Endothelial cell of umbilical vein (primary cell): ENCODE results near the gene TAGLN2. TPM values are rescaled to one million over a fixed set of nuclear protein-coding genes. Genes with fewer than 3 reads are reported as not detected.
A peak's percentile ranks its signal among the peaks of the same experiment; 100 is the strongest.

Source experiments
- BruUV-seq: library from RNA; stranded (reverse); fragments of 400-500 nt; replicated peaks from 2 replicates; lab custom pipeline; 2021; lab: Mats Ljungman, UMichigan
- CTCF ChIA-PET: fragments of 300-600, 350-600 bp; sonication (Branson Sonifier 250); formaldehyde crosslinking; loops from one replicate; lab custom pipeline; 2021; ENCODE audit warnings: antibody characterized with exemption, inconsistent platforms; lab: Charles Lee
- POLR2A ChIA-PET: fragments of 300-600, 350-600 bp; sonication (Branson Sonifier 250); formaldehyde crosslinking; loops from one replicate; lab custom pipeline; 2021; ENCODE audit warnings: antibody characterized with exemption, inconsistent platforms; lab: Charles Lee
- DNase-seq: peaks from one replicate; pipeline ENCODE4 v3.0.0-alpha.2; 2011; ENCODE audit warnings: low read depth, low spot score
- FAIRE-seq: peaks from 2 replicates; lab custom pipeline; 2011; peaks lifted over from hg19 to GRCh38; lab: Jason Lieb, UNC
- H2AFZ ChIP-seq: 2 replicates; pipeline ENCODE4 v1.6.0; 2012; ENCODE audit warnings: low read depth, low read length, control low read depth, inconsistent platforms
- H3K27ac ChIP-seq: 2 replicates; pipeline ENCODE4 v1.5.1; 2011; ENCODE audit warnings: low read depth, mild to moderate bottlenecking, control low read depth, low read length, moderate library complexity; ENCODE audit not compliant: insufficient read depth
- H3K27me3 ChIP-seq, 2 experiments: 2 replicates each; pipeline versions ENCODE4 v1.6.0 to v1.6.1; 2011; ENCODE audit warnings: low read length in 2 of 2, mixed read lengths in 1 of 2; ENCODE audit not compliant: control insufficient read depth in 2 of 2, insufficient read depth in 2 of 2
- H3K36me3 ChIP-seq, 2 experiments: 2 replicates in 1 of 2; 3 replicates in 1 of 2; pipeline ENCODE4 v1.5.1; 2011; ENCODE audit warnings: low read length in 2 of 2, mild to moderate bottlenecking in 1 of 2, moderate library complexity in 1 of 2; ENCODE audit not compliant: control insufficient read depth in 2 of 2, insufficient read depth in 2 of 2; ENCODE audit errors: extremely low read depth in 1 of 2
- H3K4me1 ChIP-seq: 3 replicates; pipeline ENCODE4 v1.5.1; 2011; ENCODE audit warnings: mild to moderate bottlenecking, low read length; ENCODE audit not compliant: control insufficient read depth, insufficient read depth; ENCODE audit errors: extremely low read depth
- H3K4me2 ChIP-seq: 2 replicates; pipeline ENCODE4 v1.6.1; 2011; ENCODE audit warnings: low read length, control low read depth, mixed read lengths; ENCODE audit not compliant: insufficient read depth
- H3K4me3 ChIP-seq, 3 experiments: fragments of 200-600 bp in 1 of 3; sonication (generic), shearing (Covaris generic) in 1 of 3; replicated peaks in 1 of 3; 2 replicates each; pipeline ENCODE4 v1.5.1; 2011 to 2016; ENCODE audit warnings: control low read depth in 3 of 3, low read length in 3 of 3, mild to moderate bottlenecking in 2 of 3, inconsistent platforms in 1 of 3, low read depth in 1 of 3, moderate library complexity in 1 of 3; ENCODE audit not compliant: insufficient read depth in 1 of 3
- H3K79me2 ChIP-seq: 2 replicates; pipeline ENCODE4 v1.6.0; 2012; ENCODE audit warnings: low read length, inconsistent platforms; ENCODE audit not compliant: control insufficient read depth, insufficient read depth
- H3K9ac ChIP-seq: replicated peaks from 2 replicates; pipeline ENCODE3; 2011; ENCODE audit warnings: low read length, control low read depth; ENCODE audit not compliant: insufficient read depth; ENCODE audit errors: extremely low read depth
- H3K9me1 ChIP-seq: replicated peaks from 3 replicates; pipeline ENCODE4 v1.6.0; 2011; ENCODE audit warnings: mild to moderate bottlenecking, low read length; ENCODE audit not compliant: control insufficient read depth, insufficient read depth; ENCODE audit errors: extremely low read depth
- H3K9me3 ChIP-seq: replicated peaks from 2 replicates; pipeline ENCODE4 v1.5.1; 2012; ENCODE audit warnings: low read length, inconsistent platforms; ENCODE audit not compliant: control insufficient read depth, insufficient read depth
- H4K20me1 ChIP-seq: replicated peaks from 2 replicates; pipeline ENCODE3; 2011; ENCODE audit warnings: mild to moderate bottlenecking, low read length; ENCODE audit not compliant: control insufficient read depth, insufficient read depth; ENCODE audit errors: extremely low read depth
- EZH2 ChIP-seq: IDR thresholded peaks from 2 replicates; pipeline ENCODE4 v1.6.1; 2012; ENCODE audit warnings: borderline replicate concordance, low read depth, mild to moderate bottlenecking, moderate library complexity, low read length, inconsistent platforms; ENCODE audit not compliant: severe bottlenecking
- FOS ChIP-seq: IDR thresholded peaks from 2 replicates; pipeline ENCODE4 v1.6.1; 2011; ENCODE audit warnings: mild to moderate bottlenecking, low read length, moderate library complexity, borderline replicate concordance; ENCODE audit not compliant: insufficient read depth
- GATA2 ChIP-seq: IDR thresholded peaks from 2 replicates; pipeline ENCODE4 v1.7.0; 2011; ENCODE audit warnings: low read depth, mild to moderate bottlenecking, moderate library complexity, mixed read lengths, low read length; ENCODE audit not compliant: insufficient read length, insufficient read depth
- JUN ChIP-seq: IDR thresholded peaks from 2 replicates; pipeline ENCODE4 v1.6.1; 2011; ENCODE audit warnings: borderline replicate concordance, low read depth; ENCODE audit not compliant: insufficient read length, insufficient read depth
- MYC ChIP-seq: IDR thresholded peaks from one replicate; pipeline ENCODE4 v1.6.1; 2011; ENCODE audit warnings: mild to moderate bottlenecking, low read depth, low read length
- POLR2A ChIP-seq: IDR thresholded peaks from 2 replicates; pipeline ENCODE4 v1.6.1; 2012; ENCODE audit warnings: low read depth, mild to moderate bottlenecking, control low read depth, low read length
- POLR2AphosphoS5 ChIP-seq: IDR thresholded peaks from 2 replicates; pipeline ENCODE4 v1.6.1; 2012; ENCODE audit warnings: low read depth, mild to moderate bottlenecking, control low read depth, low read length, moderate library complexity; ENCODE audit not compliant: insufficient read depth
- dilution Hi-C: fragments of 300-500 bp; cut with MboI; formaldehyde crosslinking; loops from one replicate; pipeline ENCODE4 v1.15.0; 2019; ENCODE audit warnings: low sequenced_read_pairs; ENCODE audit not compliant: extremely low pct_ligation_motif_present
- intact Hi-C: fragments of 100-400 bp; cut with micrococcal nuclease; formaldehyde crosslinking; loops from one replicate; pipeline ENCODE4 v1.10.0; 2022
- polyA plus RNA-seq, 4 experiments: library from polyadenylated mRNA; depleted of rRNA in 3 of 4; stranded (reverse) in 3 of 4; unstranded in 1 of 4; fragments of >200 nt; gene quantifications; 2 replicates each; pipeline versions ENCODE4 v1.2.1 to v1.2.3, GENCODE V29; 2011 to 2012; ENCODE audit warnings: missing spikeins in 1 of 4
- total RNA-seq: library from RNA; stranded (reverse); gene quantifications from 2 replicates; pipeline ENCODE4 v1.2.3, GENCODE V29; 2021
- TF ChIP-seq, protein P1 (sequence below): IDR thresholded peaks from 2 replicates; pipeline ENCODE4 v1.6.1; 2011; ENCODE audit not compliant: insufficient read depth, insufficient read length

TAGLN2 gene
- total and polyA plus RNA-seq, 2 donors (not counting 3 experiments of a cell fraction or from before 2014, with no cell fraction given) = 646 to 1,279 TPM

DNA sequence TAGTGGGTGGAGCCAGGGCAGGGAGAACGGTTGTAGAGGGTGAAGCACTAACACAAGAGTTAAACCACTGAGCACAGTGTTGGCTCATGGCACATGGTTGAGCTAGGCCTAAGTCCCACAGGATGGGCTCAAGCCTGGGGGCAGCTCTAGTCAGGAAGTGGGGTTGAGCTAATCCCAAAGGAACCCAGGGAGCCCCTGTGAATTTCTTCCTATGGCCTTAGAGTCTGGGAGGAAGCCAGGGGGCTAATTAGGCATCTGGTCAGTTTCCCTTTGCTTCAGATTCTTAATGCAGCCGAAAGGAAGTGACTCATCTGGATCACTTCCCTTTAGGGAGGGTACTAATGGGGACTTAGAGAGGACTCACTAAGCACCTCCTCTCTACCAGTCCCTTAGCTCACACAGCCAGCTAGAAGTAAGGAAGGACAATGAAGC lies 35.5 kb downstream of the TAGLN2 start:
- H3K79me2 ChIP-seq = no peaks in the 10 kb centered on the region
- no peaks in the 10 kb centered on the region for H3K36me3 ChIP-seq
- peak; percentile 50 for TF ChIP-seq GATA2
- TF ChIP-seq JUN = peak; percentile 96
- no peak for TF ChIP-seq EZH2
- peak; percentile 98 for TF ChIP-seq FOS
- TF ChIP-seq, protein P1, sequence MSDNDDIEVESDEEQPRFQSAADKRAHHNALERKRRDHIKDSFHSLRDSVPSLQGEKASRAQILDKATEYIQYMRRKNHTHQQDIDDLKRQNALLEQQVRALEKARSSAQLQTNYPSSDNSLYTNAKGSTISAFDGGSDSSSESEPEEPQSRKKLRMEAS = peak; percentile 9
- peak; percentile 74 for TF ChIP-seq MYC
- TF ChIP-seq POLR2A = no peak
- peak; percentile 90 for TF ChIP-seq POLR2AphosphoS5
- dilution Hi-C loops = loop anchor here (5.0 kb wide), 1 partner anchor 93 kb away; no protein-coding TSS in a partner anchor
- H3K4me2 ChIP-seq = peak overlapping the region; percentile 48
- peak; percentile 99 for FAIRE-seq
- peak overlapping the region; percentile 26 for H3K9ac ChIP-seq
- H3K4me1 ChIP-seq = peaks cover 21% of the 10 kb centered on the region
- H4K20me1 ChIP-seq = no peaks in the 10 kb centered on the region
- no peak overlapping the region for H2AFZ ChIP-seq
- H3K27ac ChIP-seq = peak overlapping the region; percentile 71
- H3K9me3 ChIP-seq = no peaks in the 10 kb centered on the region
- H3K27me3 ChIP-seq = no peaks in the 10 kb centered on the region
- TSS peak; percentile 60 for BruUV-seq
- H3K4me3 ChIP-seq = no peak overlapping the region
- intact Hi-C loops = loop anchor here (1.0 to 2.0 kb wide), 5 partner anchors 36 to 679 kb away; partner anchors contain the start of gene IGSF9
- peak; percentile 94 for DNase-seq
- H3K9me1 ChIP-seq = no peaks in the 10 kb centered on the region
- CTCF ChIA-PET = interaction anchor here (0.8 to 9.2 kb wide), 27 partner anchors 9 to 757 kb away, joined by 3 to 623 read pairs (median 15); partner anchors contain the start of genes DUSP23, FCRL6 and TAGLN2
- POLR2A ChIA-PET = interaction anchor here (0.7 to 1.5 kb wide), 4 partner anchors 35 to 91 kb away, joined by 3 to 8 read pairs (median 4); partner anchors contain the start of gene TAGLN2
